ENCODE results near the gene TRNAU1AP.
"Not testable (repeated sequence)": the region's sequence is repeated elsewhere in the genome, so short reads cannot be mapped to it uniquely, and the experiment has no call there.

The TRNAU1AP gene

GRCh38 chr1:28508435-28508754 lies 44.5 kb upstream of the TRNAU1AP start:
- DNase-seq (ENCODE audit: extremely low read depth, low read depth), result no peak
- H3K4me3 ChIP-seq (replicated peaks; ENCODE audit: low read depth, low read length), result peak overlapping the region; percentile 70
- TF ChIP-seq CTCF (IDR thresholded peaks at IDR 0.05; ENCODE audit: low read depth, low read length, missing control alignments), result no peak

- DNase-seq (ENCODE audit: extremely low read depth, low read depth), result no peak
- H3K4me3 ChIP-seq (replicated peaks; ENCODE audit: low read depth, low read length), result peak overlapping the region; percentile 70
- no peak for TF ChIP-seq CTCF (IDR thresholded peaks at IDR 0.05; ENCODE audit: low read depth, low read length, missing control alignments)
Measured at GRCh38 chr1:28509705-28510272, 43.1 kb upstream of the TRNAU1AP start.

- peak overlapping the region; percentile 70 for H3K4me3 ChIP-seq (replicated peaks; ENCODE audit: low read depth, low read length)
- TF ChIP-seq CTCF (IDR thresholded peaks at IDR 0.05; ENCODE audit: low read depth, low read length, missing control alignments), result no peak
- DNase-seq (ENCODE audit: extremely low read depth, low read depth), result no peak
Measured at GRCh38 chr1:28510273-28510969, 42.5 kb upstream of the TRNAU1AP start.

- peak overlapping the region; percentile 70 for H3K4me3 ChIP-seq (replicated peaks; ENCODE audit: low read depth, low read length)
- no peak for DNase-seq (ENCODE audit: extremely low read depth, low read depth)
- no peak for TF ChIP-seq CTCF (IDR thresholded peaks at IDR 0.05; ENCODE audit: low read depth, low read length, missing control alignments)
Measured at GRCh38 chr1:28510970-28511440, 41.9 kb upstream of the TRNAU1AP start.

GRCh38 chr1:28512058-28512611 lies 40.8 kb upstream of the TRNAU1AP start:
- TF ChIP-seq CTCF (IDR thresholded peaks at IDR 0.05; ENCODE audit: low read depth, low read length, missing control alignments), result no peak
- no peak for DNase-seq (ENCODE audit: extremely low read depth, low read depth)
- no peak overlapping the region for H3K4me3 ChIP-seq (replicated peaks; ENCODE audit: low read depth, low read length)

GRCh38 chr1:28514445-28514933 lies 38.4 kb upstream of the TRNAU1AP start:
- not testable (repeated sequence) for H3K4me3 ChIP-seq (replicated peaks; ENCODE audit: low read depth, low read length); DNase-seq (ENCODE audit: extremely low read depth, low read depth)

- DNase-seq (ENCODE audit: extremely low read depth, low read depth), result no peak
- no peak for TF ChIP-seq CTCF (IDR thresholded peaks at IDR 0.05; ENCODE audit: low read depth, low read length, missing control alignments)
- H3K4me3 ChIP-seq (replicated peaks; ENCODE audit: low read depth, low read length), result no peak overlapping the region
Measured at GRCh38 chr1:28516518-28516956, 36.3 kb upstream of the TRNAU1AP start.

Measured in HFF-Myc (cell line).